ENCODE results near the gene IL17C.

GRCh38 chr16:88659160-88659559, 20.8 kb downstream of the IL17C start:
- TF ChIP-seq CTCF (IDR thresholded peaks at IDR 0.05; ENCODE audit: low read depth, low read length) (no peak), EZH2phosphoT487 (IDR thresholded peaks at IDR 0.05; ENCODE audit: low read depth) (no peak)
